Activated CD8-positive, alpha-beta memory T cell treated with anti-CD3 and anti-CD28 coated beads for 24 hours (primary cell): ENCODE data around the gene BTBD18.

ENCODE experiments used
- DNase-seq: peaks from one replicate; pipeline ENCODE4 v3.0.0-alpha.2; 2020

Gene BTBD18

GRCh38 chr11:57773026-57773598 is 21.5 kb upstream of the BTBD18 start:
- DNase-seq = no peak

GRCh38 chr11:57772562-57772961 is 20.9 kb upstream of the BTBD18 start:
- DNase-seq = no peak

DNA sequence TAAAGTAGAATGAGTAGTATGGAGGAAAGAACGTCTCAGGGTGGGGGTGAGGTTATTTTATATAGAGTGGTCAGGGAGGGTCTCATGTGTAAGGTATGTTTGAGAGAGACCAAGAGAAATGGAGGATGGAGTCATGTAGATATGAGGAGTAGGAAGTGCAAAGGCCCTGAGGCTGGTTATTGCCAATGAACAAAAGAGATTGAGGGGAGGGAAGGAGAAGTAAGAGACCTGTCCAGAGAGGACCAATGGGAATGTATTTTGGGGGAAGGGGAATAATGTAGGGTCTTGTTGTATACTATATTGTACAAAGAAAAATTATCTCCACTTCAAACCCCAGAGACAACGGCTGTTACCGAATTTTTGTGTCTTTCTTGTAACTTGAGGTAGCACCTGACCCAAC is 19.7 kb upstream of the BTBD18 start:
- DNase-seq = no peak

DNA sequence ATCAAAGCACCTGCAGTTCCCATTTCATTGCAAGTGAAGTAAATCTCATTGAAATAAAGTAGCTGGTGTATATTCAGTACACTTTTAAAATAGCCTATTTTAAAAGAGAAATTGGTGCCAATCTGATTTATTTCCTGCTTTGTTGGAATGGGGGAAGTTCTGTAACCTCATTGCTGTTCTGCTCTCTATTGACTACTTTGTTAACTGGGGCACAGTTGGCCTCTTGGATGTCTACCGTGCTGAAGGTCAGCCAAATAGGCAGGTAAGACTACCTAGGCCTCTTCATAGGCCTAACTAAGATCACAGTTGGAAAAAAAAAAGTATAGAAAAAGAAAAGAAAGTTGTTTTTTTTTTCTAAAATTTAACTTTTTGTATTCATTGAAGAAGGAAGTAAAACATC is 19.2 kb upstream of the BTBD18 start:
- DNase-seq = no peak

DNA sequence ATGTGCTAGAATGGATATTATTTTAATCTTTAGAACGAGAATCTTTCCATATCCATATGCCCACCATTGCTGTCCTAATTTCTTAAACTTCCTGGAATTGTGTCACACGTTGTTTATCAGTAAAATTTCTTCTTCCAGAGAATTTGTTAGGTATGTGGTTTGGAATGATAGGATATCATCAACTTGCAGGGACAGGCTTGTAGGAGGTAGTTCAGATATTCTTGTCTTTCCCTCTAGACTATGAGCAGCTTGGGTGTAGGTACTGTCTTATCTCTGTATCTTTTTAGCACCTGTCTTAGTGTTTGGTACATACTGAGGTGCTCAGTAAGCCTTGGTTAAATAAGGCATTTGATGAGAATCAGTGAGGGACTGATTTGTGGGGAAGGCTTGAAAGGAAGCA is 13.4 kb upstream of the BTBD18 start:
- no peak for DNase-seq

- DNase-seq = no peak
These were observed 12.9 kb upstream of the BTBD18 start for GRCh38 chr11:57764566-57764965.

DNA sequence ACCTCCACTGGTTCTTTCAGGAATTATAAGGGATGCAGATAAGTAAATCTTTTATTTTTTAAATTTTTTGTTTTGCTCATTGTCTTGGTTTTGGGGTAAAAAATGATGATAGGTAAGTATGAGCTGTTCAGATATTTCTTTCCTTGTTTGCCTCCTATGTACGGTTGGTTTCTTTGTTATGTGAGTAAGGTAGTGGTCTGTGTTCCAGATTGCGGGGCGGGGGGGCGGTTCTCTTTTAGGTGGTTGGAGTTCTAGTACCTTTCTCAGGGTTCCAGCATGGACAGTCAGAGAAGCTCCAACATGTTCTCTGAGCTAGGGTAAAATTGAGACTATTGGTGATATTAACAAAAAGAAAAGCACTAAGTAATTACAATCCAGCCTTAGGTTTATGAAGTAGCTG is 12.4 kb upstream of the BTBD18 start:
- DNase-seq = no peak

DNA sequence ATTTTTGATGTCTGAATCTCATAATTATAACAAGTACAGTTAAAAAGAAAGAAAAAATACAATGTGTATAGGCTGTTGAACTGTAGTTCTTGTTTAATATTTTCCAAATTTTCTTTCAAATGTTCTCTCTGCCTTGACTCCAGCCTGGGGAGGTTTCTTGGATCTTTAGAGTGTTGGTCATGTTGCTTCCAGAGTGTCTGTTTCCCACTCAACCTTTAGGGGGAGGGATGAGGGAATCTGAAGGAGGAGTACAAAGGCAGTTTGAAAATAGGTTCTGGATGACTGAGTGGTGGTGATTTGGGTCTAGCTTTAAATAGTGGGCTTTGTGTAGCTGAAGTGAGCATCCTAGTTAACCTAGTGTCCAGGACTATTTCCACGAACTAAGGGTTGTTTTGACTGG is 11.9 kb upstream of the BTBD18 start:
- DNase-seq = no peak

DNA sequence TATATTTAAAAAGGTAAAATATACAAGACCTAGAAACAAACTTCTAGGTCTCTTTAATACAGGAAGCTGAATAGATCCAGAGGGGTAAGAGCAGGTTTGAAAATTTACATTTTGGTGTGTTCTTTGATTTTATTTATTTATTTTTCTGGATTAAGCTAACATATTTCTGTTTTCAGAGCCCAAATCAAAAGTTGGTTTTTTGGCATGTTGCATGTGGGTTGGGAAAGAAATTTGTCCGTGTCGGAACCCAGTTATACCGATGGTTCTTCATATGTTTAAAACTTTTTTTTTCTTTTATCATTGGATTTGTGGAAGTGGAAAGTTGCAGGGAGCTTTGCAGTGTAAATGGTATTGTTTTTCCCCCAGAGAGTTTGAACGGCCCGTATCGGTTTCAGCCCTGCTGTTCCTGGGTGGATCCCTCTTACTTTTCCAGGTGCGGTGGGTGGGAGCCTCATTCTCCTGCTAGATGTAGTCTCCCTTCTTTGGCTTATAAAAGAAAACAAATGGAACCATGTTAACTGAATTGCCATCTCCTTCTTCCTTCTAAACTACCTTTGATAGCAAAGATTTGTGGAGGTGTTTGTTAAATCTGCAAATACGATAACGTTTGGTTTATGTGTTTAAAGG is 10.7 kb upstream of the BTBD18 start:
- DNase-seq = no peak

- no peak for DNase-seq
These were observed 9.9 kb upstream of the BTBD18 start, which contains the start of gene CTNND1 for GRCh38 chr11:57761301-57762234. Gene CTNND1, plus strand, starts transcription at chr11:57761802. Its CDS starts 29,677 bp downstream, at chr11:57791479.

GRCh38 chr11:57758174-57758573 is 6.6 kb upstream of the BTBD18 start:
- DNase-seq = no peak

GRCh38 chr11:57752954-57753353 is 1.3 kb upstream of the BTBD18 start:
- no peak for DNase-seq

GRCh38 chr11:57751176-57751575 is 443 bp downstream of the BTBD18 start:
- no peak for DNase-seq

GRCh38 chr11:57746920-57747319 is 4.7 kb downstream of the BTBD18 start:
- no peak for DNase-seq

GRCh38 chr11:57745206-57745605 is 6.4 kb downstream of the BTBD18 start:
- DNase-seq = no peak

GRCh38 chr11:57744357-57744756 is 7.3 kb downstream of the BTBD18 start:
- DNase-seq = no peak

GRCh38 chr11:57742087-57742452 is 9.5 kb downstream of the BTBD18 start:
- DNase-seq = no peak

GRCh38 chr11:57741132-57742086 is 10.2 kb downstream of the BTBD18 start, which contains the start of gene SELENOH:
Gene SELENOH, plus strand, starts transcription at chr11:57741491. Its CDS starts 105 bp downstream, at chr11:57741596.
- peak; percentile 97 for DNase-seq

GRCh38 chr11:57735619-57736298 is 15.9 kb downstream of the BTBD18 start:
- no peak for DNase-seq

GRCh38 chr11:57732661-57733060 is 19.0 kb downstream of the BTBD18 start:
- no peak for DNase-seq

- DNase-seq = no peak
These were observed 22.1 kb downstream of the BTBD18 start for GRCh38 chr11:57729479-57729878.

GRCh38 chr11:57728829-57729228 is 22.8 kb downstream of the BTBD18 start:
- DNase-seq = no peak
